ENCODE measurements around the gene CDH13.

Gene CDH13

GRCh38 chr16:82703871-82704768 is 77.4 kb downstream of the CDH13 start:
- no peak overlapping the region for H3K14ac ChIP-seq (ENCODE audit: low read length)
- H3K23ac ChIP-seq (ENCODE audit: low read length): no peak overlapping the region
- H2AK5ac ChIP-seq (ENCODE audit: low read length): no peak overlapping the region
- no peak overlapping the region for H2BK120ac ChIP-seq (ENCODE audit: insufficient read depth, low read length, poor library complexity)
- H3K4ac ChIP-seq (ENCODE audit: low read depth, low read length): no peak overlapping the region
- no peak for DNase-seq
- H3K4me3 ChIP-seq (ENCODE audit: low read depth, low read length): no peak overlapping the region
- no peak overlapping the region for H3K18ac ChIP-seq (ENCODE audit: low read length)
- no peaks in the 10 kb centered on the region for H3K27me3 ChIP-seq (ENCODE audit: insufficient read depth, low read length)
- no peaks in the 10 kb centered on the region for H3K79me1 ChIP-seq (ENCODE audit: low read length)
- H3K4me1 ChIP-seq (ENCODE audit: control insufficient read depth in 1 of 2, insufficient read depth in 2 of 2, low read length in 2 of 2): no peaks in the 10 kb centered on the region
- H2BK5ac ChIP-seq (ENCODE audit: low read depth, low read length, poor library complexity): no peak overlapping the region
- no peaks in the 10 kb centered on the region for H3K79me2 ChIP-seq (ENCODE audit: control insufficient read depth, insufficient read depth, low read length, poor library complexity)
- no peak overlapping the region for H3K9ac ChIP-seq (ENCODE audit: low read length)
- no peak overlapping the region for H3K27ac ChIP-seq (ENCODE audit: low read depth, low read length)
- no CpG with 5 or more reads among the region's 7 CpGs for WGBS (ENCODE audit: extremely low coverage, insufficient coverage, insufficient read length)
- no peak overlapping the region for H4K12ac ChIP-seq (ENCODE audit: low read depth, low read length)
- no peaks in the 10 kb centered on the region for H3K36me3 ChIP-seq (ENCODE audit: control insufficient read depth in 1 of 2, insufficient read depth in 2 of 2, low read length in 2 of 2)
- H2BK12ac ChIP-seq (ENCODE audit: low read length): no peak overlapping the region
- H3K9me3 ChIP-seq (ENCODE audit: insufficient read depth, low read depth, low read length): peaks cover 1% of the 10 kb centered on the region
- H3K4me2 ChIP-seq (ENCODE audit: low read length): no peak overlapping the region
- H2AFZ ChIP-seq (ENCODE audit: insufficient read depth, low read length, poor library complexity): no peak overlapping the region
- no peak overlapping the region for H4K8ac ChIP-seq (ENCODE audit: low read depth, low read length)
- H4K91ac ChIP-seq (ENCODE audit: low read depth, low read length): no peak overlapping the region

GRCh38 chr16:82709987-82710386 is 83.2 kb downstream of the CDH13 start:
- H3K14ac ChIP-seq (ENCODE audit: low read length): no peak overlapping the region
- no peak overlapping the region for H3K18ac ChIP-seq (ENCODE audit: low read length)
- H2BK5ac ChIP-seq (ENCODE audit: low read depth, low read length, poor library complexity): no peak overlapping the region
- no peaks in the 10 kb centered on the region for H3K27me3 ChIP-seq (ENCODE audit: insufficient read depth, low read length)
- no peak for DNase-seq
- no peak overlapping the region for H3K4me2 ChIP-seq (ENCODE audit: low read length)
- H3K4ac ChIP-seq (ENCODE audit: low read depth, low read length): no peak overlapping the region
- no peaks in the 10 kb centered on the region for H3K4me1 ChIP-seq (ENCODE audit: control insufficient read depth in 1 of 2, insufficient read depth in 2 of 2, low read length in 2 of 2)
- H2BK12ac ChIP-seq (ENCODE audit: low read length): no peak overlapping the region
- no peak overlapping the region for H4K12ac ChIP-seq (ENCODE audit: low read depth, low read length)
- H2AK5ac ChIP-seq (ENCODE audit: low read length): no peak overlapping the region
- no peak overlapping the region for H2AFZ ChIP-seq (ENCODE audit: insufficient read depth, low read length, poor library complexity)
- peaks cover 1% of the 10 kb centered on the region for H3K9me3 ChIP-seq (ENCODE audit: insufficient read depth, low read depth, low read length)
- no CpG with 5 or more reads among the region's 3 CpGs for WGBS (ENCODE audit: extremely low coverage, insufficient coverage, insufficient read length)
- H4K8ac ChIP-seq (ENCODE audit: low read depth, low read length): no peak overlapping the region
- H3K27ac ChIP-seq (ENCODE audit: low read depth, low read length): no peak overlapping the region
- no peak overlapping the region for H4K91ac ChIP-seq (ENCODE audit: low read depth, low read length)
- H3K9ac ChIP-seq (ENCODE audit: low read length): no peak overlapping the region
- H3K79me1 ChIP-seq (ENCODE audit: low read length): no peaks in the 10 kb centered on the region
- no peaks in the 10 kb centered on the region for H3K36me3 ChIP-seq (ENCODE audit: control insufficient read depth in 1 of 2, insufficient read depth in 2 of 2, low read length in 2 of 2)
- H3K4me3 ChIP-seq (ENCODE audit: low read depth, low read length): no peak overlapping the region
- H2BK120ac ChIP-seq (ENCODE audit: insufficient read depth, low read length, poor library complexity): no peak overlapping the region
- H3K79me2 ChIP-seq (ENCODE audit: control insufficient read depth, insufficient read depth, low read length, poor library complexity): no peaks in the 10 kb centered on the region
- no peak overlapping the region for H3K23ac ChIP-seq (ENCODE audit: low read length)

- H3K9ac ChIP-seq (ENCODE audit: low read length): no peak overlapping the region
- no peak overlapping the region for H3K27ac ChIP-seq (ENCODE audit: low read depth, low read length)
- H3K4ac ChIP-seq (ENCODE audit: low read depth, low read length): no peak overlapping the region
- DNase-seq: no peak
- no peaks in the 10 kb centered on the region for H3K4me1 ChIP-seq (ENCODE audit: control insufficient read depth in 1 of 2, insufficient read depth in 2 of 2, low read length in 2 of 2)
- no peak overlapping the region for H4K12ac ChIP-seq (ENCODE audit: low read depth, low read length)
- no peak overlapping the region for H2AK5ac ChIP-seq (ENCODE audit: low read length)
- H3K4me2 ChIP-seq (ENCODE audit: low read length): no peak overlapping the region
- no peaks in the 10 kb centered on the region for H3K79me1 ChIP-seq (ENCODE audit: low read length)
- H3K79me2 ChIP-seq (ENCODE audit: control insufficient read depth, insufficient read depth, low read length, poor library complexity): no peaks in the 10 kb centered on the region
- H3K18ac ChIP-seq (ENCODE audit: low read length): no peak overlapping the region
- H3K36me3 ChIP-seq (ENCODE audit: control insufficient read depth in 1 of 2, insufficient read depth in 2 of 2, low read length in 2 of 2): no peaks in the 10 kb centered on the region
- H3K9me3 ChIP-seq (ENCODE audit: insufficient read depth, low read depth, low read length): peaks cover 2% of the 10 kb centered on the region
- no peaks in the 10 kb centered on the region for H3K27me3 ChIP-seq (ENCODE audit: insufficient read depth, low read length)
- no peak overlapping the region for H2BK120ac ChIP-seq (ENCODE audit: insufficient read depth, low read length, poor library complexity)
- no peak overlapping the region for H2BK12ac ChIP-seq (ENCODE audit: low read length)
- no peak overlapping the region for H3K4me3 ChIP-seq (ENCODE audit: low read depth, low read length)
- no peak overlapping the region for H3K23ac ChIP-seq (ENCODE audit: low read length)
- H2BK5ac ChIP-seq (ENCODE audit: low read depth, low read length, poor library complexity): no peak overlapping the region
- H3K14ac ChIP-seq (ENCODE audit: low read length): no peak overlapping the region
- no peak overlapping the region for H4K91ac ChIP-seq (ENCODE audit: low read depth, low read length)
- no CpG with 5 or more reads among the region's 4 CpGs for WGBS (ENCODE audit: extremely low coverage, insufficient coverage, insufficient read length)
- no peak overlapping the region for H2AFZ ChIP-seq (ENCODE audit: insufficient read depth, low read length, poor library complexity)
- H4K8ac ChIP-seq (ENCODE audit: low read depth, low read length): no peak overlapping the region
Observed at GRCh38 chr16:82713778-82714177, 87.0 kb downstream of the CDH13 start.

GRCh38 chr16:82715160-82715559 is 88.4 kb downstream of the CDH13 start:
- Histone ChIP-seq H3K14ac (ENCODE audit: low read length) (no peak overlapping the region), H3K4me3 (ENCODE audit: low read depth, low read length) (no peak overlapping the region), H3K79me1 (ENCODE audit: low read length) (no peaks in the 10 kb centered on the region), H3K4me2 (ENCODE audit: low read length) (no peak overlapping the region), H4K91ac (ENCODE audit: low read depth, low read length) (no peak overlapping the region), H2AFZ (ENCODE audit: insufficient read depth, low read length, poor library complexity) (no peak overlapping the region), H3K27me3 (ENCODE audit: insufficient read depth, low read length) (no peaks in the 10 kb centered on the region), H4K12ac (ENCODE audit: low read depth, low read length) (no peak overlapping the region), H2BK5ac (ENCODE audit: low read depth, low read length, poor library complexity) (no peak overlapping the region), H3K9me3 (ENCODE audit: insufficient read depth, low read depth, low read length) (peaks cover 2% of the 10 kb centered on the region), H3K27ac (ENCODE audit: low read depth, low read length) (no peak overlapping the region), H4K8ac (ENCODE audit: low read depth, low read length) (no peak overlapping the region), H3K9ac (ENCODE audit: low read length) (no peak overlapping the region), H3K36me3 (ENCODE audit: control insufficient read depth in 1 of 2, insufficient read depth in 2 of 2, low read length in 2 of 2) (no peaks in the 10 kb centered on the region), H2BK12ac (ENCODE audit: low read length) (no peak overlapping the region), H2AK5ac (ENCODE audit: low read length) (no peak overlapping the region), H3K23ac (ENCODE audit: low read length) (no peak overlapping the region), H3K4me1 (ENCODE audit: control insufficient read depth in 1 of 2, insufficient read depth in 2 of 2, low read length in 2 of 2) (no peaks in the 10 kb centered on the region), H2BK120ac (ENCODE audit: insufficient read depth, low read length, poor library complexity) (no peak overlapping the region), H3K4ac (ENCODE audit: low read depth, low read length) (no peak overlapping the region), H3K79me2 (ENCODE audit: control insufficient read depth, insufficient read depth, low read length, poor library complexity) (no peaks in the 10 kb centered on the region), H3K18ac (ENCODE audit: low read length) (no peak overlapping the region)
- DNase-seq: no peak
- WGBS (ENCODE audit: extremely low coverage, insufficient coverage, insufficient read length): no CpG with 5 or more reads among the region's 8 CpGs

Data from trophoblast cell (in vitro differentiated cells and primary cell).